Measurements from ENCODE around the gene PIM3. TPM values are rescaled to one million over a fixed set of nuclear protein-coding genes. Genes with fewer than 3 reads are reported as not detected.

The PIM3 gene
- total and polyA plus RNA-seq, 10 of the 15 experiments (the other 5 are each of a cell fraction or from before 2014, with no cell fraction given), result 0.31 to 60.8 (median 12.4) TPM

- TF ChIP-seq BCLAF1 (IDR thresholded peaks at IDR 0.05) (no peak), RCOR1 (conservative IDR thresholded peaks at IDR 0.05; ENCODE audit: low read depth, low read length) (no peak), BRCA1 (IDR thresholded peaks at IDR 0.05; ENCODE audit: low read depth, low read length) (no peak), NFYB (IDR thresholded peaks at IDR 0.05; ENCODE audit: insufficient read depth, low read depth, low read length) (no peak), EZH2 (IDR thresholded peaks at IDR 0.05; ENCODE audit: borderline replicate concordance, control insufficient read depth, low read depth, low read length) (no peak), ZBED1 (IDR thresholded peaks at IDR 0.05; ENCODE audit: borderline replicate concordance) (no peak), SKIL (IDR thresholded peaks at IDR 0.05; ENCODE audit: low read depth, poor library complexity, severe bottlenecking) (no peak), RELA (IDR thresholded peaks at IDR 0.05; ENCODE audit: borderline replicate concordance, partially characterized antibody) (no peak), EED (IDR thresholded peaks at IDR 0.05; ENCODE audit: low read depth) (0 out of 2 replicates have a peak, but pooled peaks have one; percentile 2), KDM1A (IDR thresholded peaks at IDR 0.05; ENCODE audit: borderline replicate concordance) (no peak), POLR2AphosphoS2 (IDR thresholded peaks at IDR 0.05; ENCODE audit: low read depth, low read length) (no peak), SREBF1 (IDR thresholded peaks at IDR 0.05; ENCODE audit: low read length) (no peak), CHD1 (IDR thresholded peaks at IDR 0.05; ENCODE audit: low read depth, low read length) (no peak), MTA3 (IDR thresholded peaks at IDR 0.05; ENCODE audit: borderline replicate concordance, low read length) (no peak), KAT2A (conservative IDR thresholded peaks at IDR 0.05; ENCODE audit: control insufficient read depth, low read depth, low read length) (no peak), ZSCAN29 (IDR thresholded peaks at IDR 0.05) (no peak), ATF2 (IDR thresholded peaks at IDR 0.05; ENCODE audit: low read length) (no peak), SMARCA5 (IDR thresholded peaks at IDR 0.05) (no peak), E2F8 (IDR thresholded peaks at IDR 0.05; ENCODE audit: low read depth, partially characterized antibody) (peak; percentile 4), SMC3 (IDR thresholded peaks at IDR 0.05; ENCODE audit: borderline replicate concordance, low read length) (no peak), MYB (IDR thresholded peaks at IDR 0.05; ENCODE audit: borderline replicate concordance, low read depth, low read length) (no peak)
These were observed 2.4 kb downstream of the PIM3 start (continued) for GRCh38 chr22:49962751-49963646.
